HepG2 (cell line): ENCODE measurements around the gene RSBN1L. TPM values are rescaled to one million over a fixed set of nuclear protein-coding genes. Genes with fewer than 3 reads are reported as not detected.

Experiments
- ATAC-seq: fragments of 200-7000 bp; cut with Tn5 transposase; 3 replicates; pipeline ENCODE4 v1.9.1; 2020; ENCODE audit warnings: mild to moderate bottlenecking, moderate library complexity
- BruUV-seq: library from RNA; stranded (reverse); fragments of 400-500 nt; replicated peaks from 2 replicates; lab custom pipeline; 2021; lab: Mats Ljungman, UMichigan
- CTCF ChIA-PET: fragments of 300-600 bp; formaldehyde crosslinking; extraction: SDS; loops from one replicate; lab custom pipeline; 2021; ENCODE audit warnings: low total read pairs, inconsistent platforms, low intra/inter-chr PET ratio; lab: Yijun Ruan, JAX
- POLR2A ChIA-PET: fragments of 350-600 bp; sonication (Branson Sonifier 250); formaldehyde crosslinking; loops from one replicate; lab custom pipeline; 2020; ENCODE audit warnings: antibody characterized with exemption, inconsistent platforms; lab: Yijun Ruan, JAX
- DNase-seq: peaks from one replicate; pipeline ENCODE4 v3.0.0-alpha.2; 2015; ENCODE audit warnings: low spot score
- FAIRE-seq: peaks from 3 replicates; lab custom pipeline; 2011; peaks lifted over from hg19 to GRCh38; lab: Jason Lieb, UNC
- H2AFZ ChIP-seq: one replicate; pipeline ENCODE4 v1.6.1; 2011; ENCODE audit warnings: low read length, inconsistent platforms
- H3K27ac ChIP-seq: fragments of 300-600 bp; 3 replicates; pipeline ENCODE4 v1.8.0; 2011; ENCODE audit warnings: mixed run types, mild to moderate bottlenecking, mixed read lengths, low read length, inconsistent platforms; ENCODE audit not compliant: insufficient read depth; ENCODE audit errors: extremely low read length
- H3K27me3 ChIP-seq, 2 experiments: fragments of 200-600 bp in 1 of 2; 2 replicates in 1 of 2; 3 replicates in 1 of 2; pipeline versions ENCODE4 v1.6.0 to v1.8.0; 2011; ENCODE audit warnings: low read length in 2 of 2, mild to moderate bottlenecking in 2 of 2, moderate library complexity in 2 of 2, inconsistent platforms in 1 of 2; ENCODE audit not compliant: insufficient read depth in 2 of 2, control insufficient read depth in 1 of 2
- H3K36me3 ChIP-seq, 2 experiments: fragments of 200-600 bp in 1 of 2; replicated peaks in 1 of 2; 2 replicates in 1 of 2; 3 replicates in 1 of 2; pipeline versions ENCODE4 v1.5.1 to v1.8.0; 2011; ENCODE audit warnings: low read length in 2 of 2, inconsistent platforms in 1 of 2; ENCODE audit not compliant: insufficient read depth in 2 of 2, control insufficient read depth in 1 of 2
- H3K4me1 ChIP-seq: 2 replicates; pipeline ENCODE4 v1.5.1; 2012; ENCODE audit warnings: low read length, inconsistent platforms; ENCODE audit not compliant: insufficient read depth
- H3K4me2 ChIP-seq: 2 replicates; pipeline ENCODE4 v1.6.0; 2011; ENCODE audit warnings: low read depth, low read length, inconsistent platforms
- H3K4me3 ChIP-seq, 3 experiments: fragments of 200-600 bp in 1 of 3; sonication (generic), shearing (Covaris generic) in 1 of 3; replicated peaks in 1 of 3; 2 replicates each; pipeline ENCODE4 v1.5.1; 2011 to 2016; ENCODE audit warnings: low read length in 3 of 3, inconsistent platforms in 2 of 3, low read depth in 2 of 3, mild to moderate bottlenecking in 2 of 3, control low read depth in 1 of 3, mixed read lengths in 1 of 3; ENCODE audit not compliant: insufficient read depth in 1 of 3
- H3K79me2 ChIP-seq: one replicate; pipeline ENCODE4 v1.6.1; 2011; ENCODE audit warnings: low read length, inconsistent platforms; ENCODE audit not compliant: insufficient read depth
- H3K9ac ChIP-seq: 2 replicates; pipeline ENCODE4 v1.6.0; 2011; ENCODE audit warnings: mild to moderate bottlenecking, low read depth, low read length, inconsistent platforms; ENCODE audit not compliant: insufficient read depth
- H3K9me3 ChIP-seq: 2 replicates; pipeline ENCODE4 v1.5.1; 2012; ENCODE audit warnings: mild to moderate bottlenecking, low read length
- H4K20me1 ChIP-seq: 2 replicates; pipeline ENCODE4 v1.6.0; 2011; ENCODE audit warnings: inconsistent platforms, mild to moderate bottlenecking, low read length, moderate library complexity; ENCODE audit not compliant: insufficient read depth
- CEBPG ChIP-seq: IDR thresholded peaks from 2 replicates; pipeline ENCODE4 v1.6.1; 2016
- MTF2 ChIP-seq: sonication (generic); formaldehyde crosslinking; IDR thresholded peaks from 2 replicates; pipeline ENCODE4 v1.5.0; 2020; ENCODE audit warnings: missing genetic modification reagents, borderline replicate concordance
- NR0B2 ChIP-seq: sonication (generic); formaldehyde crosslinking; IDR thresholded peaks from 2 replicates; pipeline ENCODE4 v1.4.0; 2020; ENCODE audit warnings: mild to moderate bottlenecking, missing genetic modification reagents
- RFX5 ChIP-seq: IDR thresholded peaks from 2 replicates; pipeline ENCODE4 v1.6.1; 2011; ENCODE audit warnings: low read depth, low read length, improper control_type of control experiment
- SOX5 ChIP-seq: IDR thresholded peaks from 2 replicates; pipeline ENCODE4 v1.6.1; 2016; ENCODE audit warnings: borderline replicate concordance
- ZNF20 ChIP-seq: sonication (generic); formaldehyde crosslinking; IDR thresholded peaks from 2 replicates; pipeline ENCODE4 v1.4.0; 2020; ENCODE audit warnings: mild to moderate bottlenecking, moderate library complexity, missing genetic modification reagents
- ZNF367 ChIP-seq: sonication (generic); formaldehyde crosslinking; IDR thresholded peaks from 2 replicates; pipeline ENCODE4 v1.4.0; 2020; ENCODE audit warnings: missing genetic modification reagents, borderline replicate concordance
- ZNF414 ChIP-seq: sonication (generic); formaldehyde crosslinking; IDR thresholded peaks from 2 replicates; pipeline ENCODE4 v1.5.0; 2020; ENCODE audit warnings: missing genetic modification reagents
- ZNF713 ChIP-seq: sonication (generic); formaldehyde crosslinking; IDR thresholded peaks from 2 replicates; pipeline ENCODE4 v1.4.0; 2020; ENCODE audit warnings: mild to moderate bottlenecking, missing genetic modification reagents
- WGBS: methylation state at CpG from one replicate; pipeline ENCODE4 v1.1.6; 2017; ENCODE audit warnings: low lambda C conversion rate; 5-methylcytosine and 5-hydroxymethylcytosine counted together
- in situ Hi-C: cut with HindIII; loops from 2 replicates; pipeline ENCODE4 v1.10.0; 2017; ENCODE audit warnings: low pct_unique_long_range_greater_than_20kb; ENCODE audit not compliant: extremely low pct_ligation_motif_present
- intact Hi-C: fragments of 100-400 bp; cut with micrococcal nuclease; formaldehyde crosslinking; loops from one replicate; pipeline ENCODE4 v1.10.0; 2022; ENCODE audit not compliant: unreplicated experiment
- polyA plus RNA-seq, 8 experiments: library from polyadenylated mRNA; depleted of rRNA in 3 of 8; stranded (reverse) in 7 of 8; unstranded in 1 of 8; fragments of >200 nt; fragmentation: Illumina TruSeq in 4 of 8; extraction: Trizol in 4 of 8; gene quantifications; 2 replicates each; pipeline versions ENCODE4 v1.2.1 to v1.2.3, GENCODE V29; 2011 to 2016; ENCODE audit warnings: low read depth in 4 of 8, missing spikeins in 1 of 8, mixed read lengths in 1 of 8; ENCODE audit not compliant: insufficient read depth in 1 of 8
- total RNA-seq, 5 experiments: library from RNA; depleted of rRNA; stranded (reverse); fragments of >200 nt; fragmentation: Illumina TruSeq; extraction: Trizol; gene quantifications; 2 replicates each; pipeline ENCODE4 v1.2.3, GENCODE V29; 2016; ENCODE audit warnings: low read depth in 1 of 5
- TF ChIP-seq, protein P1 (sequence below): sonication (generic); formaldehyde crosslinking; IDR thresholded peaks from 2 replicates; pipeline ENCODE4 v1.5.1; 2020; ENCODE audit warnings: missing genetic modification reagents, mild to moderate bottlenecking, borderline replicate concordance
- TF ChIP-seq, protein P2 (sequence below): sonication (generic); formaldehyde crosslinking; IDR thresholded peaks from 2 replicates; pipeline ENCODE4 v1.4.0; 2020; ENCODE audit warnings: mild to moderate bottlenecking, missing genetic modification reagents

The RSBN1L gene
- total and polyA plus RNA-seq, 2 of the 13 experiments (the other 11 are each of a cell fraction or from before 2014, with no cell fraction given), result 7.7 to 21.3 TPM

DNA sequence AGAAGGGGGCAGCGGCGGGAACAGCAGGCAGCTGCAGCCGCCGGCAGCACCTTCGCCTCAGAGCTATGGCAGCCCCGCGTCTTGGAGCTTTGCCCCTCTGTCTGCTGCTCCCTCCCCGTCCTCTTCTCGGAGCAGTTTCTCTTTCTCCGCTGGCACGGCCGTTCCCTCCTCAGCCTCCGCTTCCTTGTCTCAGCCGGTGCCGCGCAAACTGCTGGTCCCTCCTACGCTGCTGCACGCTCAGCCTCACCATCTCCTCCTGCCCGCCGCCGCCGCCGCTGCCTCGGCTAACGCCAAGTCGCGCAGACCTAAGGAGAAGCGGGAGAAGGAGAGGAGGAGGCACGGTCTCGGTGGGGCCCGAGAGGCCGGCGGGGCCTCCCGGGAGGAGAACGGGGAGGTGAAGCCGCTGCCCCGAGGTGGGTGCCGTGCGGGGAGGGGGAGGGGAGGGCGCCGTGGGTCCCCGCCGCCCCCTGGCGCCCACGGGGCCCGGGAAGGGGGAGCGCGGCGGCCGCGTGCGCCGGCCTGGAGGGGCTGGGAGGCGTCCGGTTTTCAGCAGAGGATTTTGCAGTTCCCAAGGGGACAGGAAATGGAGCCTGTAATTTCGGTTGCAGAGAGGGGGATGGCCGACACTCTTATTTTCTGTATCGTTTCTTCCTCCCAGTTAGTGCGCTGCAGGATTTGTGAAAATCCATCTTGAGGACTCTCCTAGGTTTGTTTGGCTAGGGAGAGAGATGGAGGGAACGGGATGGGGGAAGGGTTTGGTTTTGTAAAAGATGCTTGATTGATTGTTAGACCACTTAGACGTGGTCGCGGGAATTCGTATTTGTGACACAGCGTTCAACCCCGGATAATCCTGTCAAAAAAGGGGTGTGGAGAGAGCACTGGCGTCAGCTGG lies 630 bp downstream of the RSBN1L start:
- peak; percentile 59 for DNase-seq
- CTCF ChIA-PET, result no interaction called here
- H3K9me3 ChIP-seq, result no peaks in the 10 kb centered on the region
- H3K36me3 ChIP-seq, result peaks cover 0 to 7% of the 10 kb centered on the region in 2 experiments; a peak in 2 of 5 replicates
- no peak for FAIRE-seq
- H3K4me1 ChIP-seq, result peaks cover 54% of the 10 kb centered on the region
- H2AFZ ChIP-seq, result no peak overlapping the region
- peak; percentile 62 for ATAC-seq
- under 1% methylated on average over 22 of the region's 67 CpGs for WGBS
- H3K79me2 ChIP-seq, result peaks cover 90% of the 10 kb centered on the region
- in situ Hi-C loops (no loop called here), intact Hi-C loops (loop anchor here (2.0 to 5.0 kb wide), 2 partner anchors 38 to 40 kb away; no protein-coding TSS in a partner anchor)
- H3K27ac ChIP-seq, result peak overlapping the region; percentile 87
- BruUV-seq, result no TSS peak
- H3K4me3 ChIP-seq, result peak overlapping the region; percentile 99 to 100 (median 100)
- no peaks in the 10 kb centered on the region; a peak in 1 of 5 replicates for H3K27me3 ChIP-seq
- peaks cover 20% of the 10 kb centered on the region for H4K20me1 ChIP-seq
- peak overlapping the region; percentile 97 for H3K9ac ChIP-seq
- POLR2A ChIA-PET, result interaction anchor here (0.8 to 1.9 kb wide), 12 partner anchors 8 to 287 kb away, joined by 3 to 6 read pairs (median 4); partner anchors contain the start of genes PHTF2 and TMEM60
- peak overlapping the region; percentile 78 for H3K4me2 ChIP-seq
- TF ChIP-seq CEBPG (CRISPR knock-in tag), result no peak
- TF ChIP-seq ZNF20, result no peak
- no peak for TF ChIP-seq SOX5
- TF ChIP-seq, protein P1, sequence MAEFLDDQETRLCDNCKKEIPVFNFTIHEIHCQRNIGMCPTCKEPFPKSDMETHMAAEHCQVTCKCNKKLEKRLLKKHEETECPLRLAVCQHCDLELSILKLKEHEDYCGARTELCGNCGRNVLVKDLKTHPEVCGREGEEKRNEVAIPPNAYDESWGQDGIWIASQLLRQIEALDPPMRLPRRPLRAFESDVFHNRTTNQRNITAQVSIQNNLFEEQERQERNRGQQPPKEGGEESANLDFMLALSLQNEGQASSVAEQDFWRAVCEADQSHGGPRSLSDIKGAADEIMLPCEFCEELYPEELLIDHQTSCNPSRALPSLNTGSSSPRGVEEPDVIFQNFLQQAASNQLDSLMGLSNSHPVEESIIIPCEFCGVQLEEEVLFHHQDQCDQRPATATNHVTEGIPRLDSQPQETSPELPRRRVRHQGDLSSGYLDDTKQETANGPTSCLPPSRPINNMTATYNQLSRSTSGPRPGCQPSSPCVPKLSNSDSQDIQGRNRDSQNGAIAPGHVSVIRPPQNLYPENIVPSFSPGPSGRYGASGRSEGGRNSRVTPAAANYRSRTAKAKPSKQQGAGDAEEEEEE, result no peak
- 0 out of 2 replicates have a peak, but pooled peaks have one; percentile 70 for TF ChIP-seq MTF2
- TF ChIP-seq ZNF367 (CRISPR knock-in tag), result no peak
- TF ChIP-seq ZNF713 (CRISPR knock-in tag), result no peak
- TF ChIP-seq NR0B2 (CRISPR knock-in tag), result no peak
- no peak for TF ChIP-seq RFX5
- peak; percentile 93; the same call in 1 of the 2 replicates for TF ChIP-seq ZNF414 (CRISPR knock-in tag)
- TF ChIP-seq, protein P2, sequence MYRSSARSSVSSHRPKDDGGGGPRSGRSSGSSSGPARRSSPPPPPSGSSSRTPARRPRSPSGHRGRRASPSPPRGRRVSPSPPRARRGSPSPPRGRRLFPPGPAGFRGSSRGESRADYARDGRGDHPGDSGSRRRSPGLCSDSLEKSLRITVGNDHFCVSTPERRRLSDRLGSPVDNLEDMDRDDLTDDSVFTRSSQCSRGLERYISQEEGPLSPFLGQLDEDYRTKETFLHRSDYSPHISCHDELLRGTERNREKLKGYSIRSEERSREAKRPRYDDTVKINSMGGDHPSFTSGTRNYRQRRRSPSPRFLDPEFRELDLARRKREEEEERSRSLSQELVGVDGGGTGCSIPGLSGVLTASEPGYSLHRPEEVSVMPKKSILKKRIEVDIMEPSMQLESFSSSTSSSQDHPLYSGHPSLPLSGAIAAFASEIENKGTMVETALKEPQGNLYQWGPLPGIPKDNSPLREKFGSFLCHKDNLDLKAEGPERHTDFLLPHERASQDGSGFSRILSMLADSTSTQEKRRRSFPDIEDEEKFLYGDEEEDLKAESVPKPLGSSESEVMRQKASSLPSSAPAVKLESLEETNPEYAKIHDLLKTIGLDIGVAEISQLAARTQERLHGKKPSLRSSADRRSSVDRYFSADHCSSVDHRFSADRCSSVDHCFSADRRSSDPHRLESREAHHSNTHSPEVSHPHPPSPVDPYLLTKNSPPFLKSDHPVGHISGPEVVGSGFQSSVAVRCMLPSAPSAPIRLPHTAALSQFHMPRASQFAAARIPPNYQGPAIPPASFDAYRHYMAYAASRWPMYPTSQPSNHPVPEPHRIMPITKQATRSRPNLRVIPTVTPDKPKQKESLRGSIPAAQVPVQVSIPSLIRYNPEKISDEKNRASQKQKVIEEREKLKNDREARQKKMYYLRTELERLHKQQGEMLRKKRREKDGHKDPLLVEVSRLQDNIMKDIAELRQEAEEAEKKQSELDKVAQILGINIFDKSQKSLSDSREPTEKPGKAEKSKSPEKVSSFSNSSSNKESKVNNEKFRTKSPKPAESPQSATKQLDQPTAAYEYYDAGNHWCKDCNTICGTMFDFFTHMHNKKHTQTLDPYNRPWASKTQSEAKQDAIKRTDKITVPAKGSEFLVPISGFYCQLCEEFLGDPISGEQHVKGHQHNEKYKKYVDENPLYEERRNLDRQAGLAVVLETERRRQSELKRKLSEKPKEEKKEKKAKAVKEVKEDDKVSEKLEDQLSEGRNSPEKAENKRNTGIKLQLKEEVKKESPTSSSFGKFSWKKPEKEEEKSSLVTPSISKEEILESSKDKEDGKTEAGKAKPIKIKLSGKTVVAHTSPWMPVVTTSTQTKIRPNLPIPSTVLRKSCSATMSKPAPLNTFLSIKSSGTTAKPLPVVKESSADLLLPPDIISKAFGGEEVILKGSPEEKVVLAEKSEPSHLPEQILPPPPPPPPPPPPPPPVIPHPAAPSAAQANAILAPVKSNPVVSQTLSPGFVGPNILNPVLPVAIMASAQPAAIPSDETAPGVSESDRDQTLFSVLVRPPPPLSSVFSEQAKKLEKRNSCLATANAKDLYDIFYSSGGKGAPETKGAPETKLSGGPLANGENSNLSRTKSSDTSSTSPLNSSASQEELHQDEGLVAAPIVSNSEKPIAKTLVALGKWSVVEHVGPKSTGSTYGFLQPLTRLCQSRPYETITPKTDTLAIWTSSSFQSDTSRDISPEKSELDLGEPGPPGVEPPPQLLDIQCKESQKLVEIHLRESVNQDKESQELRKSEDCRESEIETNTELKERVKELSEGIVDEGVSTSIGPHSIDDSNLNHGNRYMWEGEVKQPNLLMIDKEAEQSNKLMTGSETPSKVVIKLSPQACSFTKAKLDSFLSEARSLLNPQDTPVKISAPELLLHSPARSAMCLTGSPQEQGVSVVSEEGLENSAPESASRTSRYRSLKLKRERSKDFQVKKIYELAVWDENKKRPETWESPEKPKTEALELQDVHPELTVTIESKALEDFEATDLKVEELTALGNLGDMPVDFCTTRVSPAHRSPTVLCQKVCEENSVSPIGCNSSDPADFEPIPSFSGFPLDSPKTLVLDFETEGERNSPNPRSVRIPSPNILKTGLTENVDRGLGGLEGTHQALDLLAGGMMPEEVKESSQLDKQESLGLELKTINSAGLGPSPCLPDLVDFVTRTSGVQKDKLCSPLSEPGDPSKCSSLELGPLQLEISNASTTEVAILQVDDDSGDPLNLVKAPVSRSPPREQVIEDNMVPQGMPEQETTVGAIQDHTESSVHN, result no peak
